GM23248 (cell line): ENCODE results near the gene PDE10A. TPM values are rescaled to one million over a fixed set of nuclear protein-coding genes. Genes with fewer than 3 reads are reported as not detected.
"Not testable (repeated sequence)": the region's sequence is repeated elsewhere in the genome, so short reads cannot be mapped to it uniquely, and the experiment has no call there.

ENCODE experiments used
- DNase-seq: peaks from one replicate; pipeline ENCODE4 v3.0.0-alpha.2; 2015
- H2AFZ ChIP-seq: fragments of 200-600 bp; sonication (generic); 2 replicates; pipeline ENCODE4 v1.6.1; 2016; ENCODE audit warnings: antibody characterized with exemption
- H3F3A ChIP-seq: fragments of 200-600 bp; sonication (generic); 2 replicates; pipeline ENCODE4 v1.6.1; 2016; ENCODE audit warnings: mild to moderate bottlenecking, antibody characterized with exemption, mixed run types; ENCODE audit not compliant: insufficient read depth
- H3K27ac ChIP-seq: fragments of 200-600 bp; sonication (generic); 2 replicates; pipeline ENCODE4 v1.5.1; 2016; ENCODE audit warnings: mild to moderate bottlenecking
- H3K27me3 ChIP-seq: fragments of 200-600 bp; sonication (generic); replicated peaks from 2 replicates; pipeline ENCODE4 v1.6.1; 2016; ENCODE audit warnings: mild to moderate bottlenecking; ENCODE audit not compliant: insufficient read depth
- H3K36me3 ChIP-seq: fragments of 200-600 bp; sonication (generic); 2 replicates; pipeline ENCODE4 v1.6.1; 2016; ENCODE audit warnings: low read depth, mild to moderate bottlenecking
- H3K4me1 ChIP-seq: fragments of 200-600 bp; sonication (generic); 2 replicates; pipeline ENCODE4 v1.6.1; 2016; ENCODE audit warnings: mild to moderate bottlenecking; ENCODE audit not compliant: insufficient read depth
- H3K4me2 ChIP-seq: fragments of 200-600 bp; sonication (generic); one replicate; pipeline ENCODE4 v1.6.1; 2016; ENCODE audit warnings: mild to moderate bottlenecking; ENCODE audit not compliant: unreplicated experiment
- H3K4me3 ChIP-seq: fragments of 200-600 bp; sonication (generic); 2 replicates; pipeline ENCODE4 v1.5.1; 2016; ENCODE audit warnings: mild to moderate bottlenecking
- H3K79me2 ChIP-seq: fragments of 200-600 bp; sonication (generic); 2 replicates; pipeline ENCODE4 v1.6.1; 2016; ENCODE audit warnings: mild to moderate bottlenecking; ENCODE audit not compliant: insufficient read depth
- H3K9ac ChIP-seq: fragments of 200-600 bp; sonication (generic); 2 replicates; pipeline ENCODE4 v1.6.1; 2016; ENCODE audit warnings: mild to moderate bottlenecking
- H3K9me2 ChIP-seq: fragments of 200-600 bp; sonication (generic); 2 replicates; pipeline ENCODE4 v1.6.1; 2016; ENCODE audit warnings: mixed run types, mild to moderate bottlenecking, moderate library complexity; ENCODE audit not compliant: insufficient read depth
- H3K9me3 ChIP-seq: fragments of 200-600 bp; sonication (generic); one replicate; pipeline ENCODE4 v1.6.1; 2017; ENCODE audit warnings: low read depth
- H4K20me1 ChIP-seq: fragments of 200-600 bp; sonication (generic); 2 replicates; pipeline ENCODE4 v1.6.0; 2016; ENCODE audit not compliant: insufficient read depth
- EZH2 ChIP-seq: fragments of 200-600 bp; sonication (generic); IDR thresholded peaks from 2 replicates; pipeline ENCODE4 v1.6.1; 2018; ENCODE audit warnings: antibody characterized with exemption, mild to moderate bottlenecking; ENCODE audit not compliant: insufficient read depth, poor library complexity, severe bottlenecking
- EZH2phosphoT487 ChIP-seq: fragments of 200-600 bp; sonication (generic); IDR thresholded peaks from 2 replicates; pipeline ENCODE4 v1.6.1; 2018; ENCODE audit warnings: antibody characterized with exemption, moderate library complexity, mild to moderate bottlenecking, low read depth; ENCODE audit not compliant: insufficient read depth
- WGBS, 2 experiments: methylation state at CpG; one replicate each; pipeline ENCODE4 v1.1.6; 2015 to 2017; ENCODE audit warnings: low lambda C conversion rate in 2 of 2, low coverage in 1 of 2; ENCODE audit errors: missing lambda C conversion rate in 2 of 2; 5-methylcytosine and 5-hydroxymethylcytosine counted together
- in situ Hi-C: fragments of 300-500 bp; cut with MboI; formaldehyde crosslinking; loops from 2 replicates; pipeline ENCODE4 v1.15.0; 2020
- polyA plus RNA-seq: library from polyadenylated mRNA; unstranded; fragments of >200 nt; fragmentation: Nextera tagmentation; extraction: Ambion mirVana; gene quantifications from 2 replicates; pipeline ENCODE4 v1.2.1, GENCODE V29; 2016
- total RNA-seq: library from RNA; depleted of rRNA; stranded (reverse); fragments of >200 nt; shearing (Covaris generic); gene quantifications from 2 replicates; pipeline ENCODE4 v1.2.3, GENCODE V29; 2014

PDE10A gene
- total and polyA plus RNA-seq, 2 experiments from 2014 or later = 0.11 to 0.21 TPM

GRCh38 chr6:165508321-165508869 lies 154.6 kb downstream of the PDE10A start:
- no peaks in the 10 kb centered on the region for H3K36me3 ChIP-seq
- TF ChIP-seq EZH2 (no peak), EZH2phosphoT487 (no peak)
- in situ Hi-C loops = no loop called here
- H2AFZ ChIP-seq = no peak overlapping the region
- no peaks in the 10 kb centered on the region for H3K4me1 ChIP-seq
- no peak overlapping the region for H3K4me2 ChIP-seq
- WGBS, 2 experiments = 7 to 8% methylated on average over 2 of the region's 2 CpGs
- DNase-seq = no peak
- no peak overlapping the region for H3K4me3 ChIP-seq
- no peak overlapping the region for H3K9ac ChIP-seq
- no peaks in the 10 kb centered on the region for H3K27me3 ChIP-seq
- no peaks in the 10 kb centered on the region for H4K20me1 ChIP-seq
- H3F3A ChIP-seq = no peaks in the 10 kb centered on the region
- no peak overlapping the region for H3K27ac ChIP-seq
- H3K79me2 ChIP-seq = no peaks in the 10 kb centered on the region
- H3K9me3 ChIP-seq = no peaks in the 10 kb centered on the region
- no peaks in the 10 kb centered on the region for H3K9me2 ChIP-seq

DNA sequence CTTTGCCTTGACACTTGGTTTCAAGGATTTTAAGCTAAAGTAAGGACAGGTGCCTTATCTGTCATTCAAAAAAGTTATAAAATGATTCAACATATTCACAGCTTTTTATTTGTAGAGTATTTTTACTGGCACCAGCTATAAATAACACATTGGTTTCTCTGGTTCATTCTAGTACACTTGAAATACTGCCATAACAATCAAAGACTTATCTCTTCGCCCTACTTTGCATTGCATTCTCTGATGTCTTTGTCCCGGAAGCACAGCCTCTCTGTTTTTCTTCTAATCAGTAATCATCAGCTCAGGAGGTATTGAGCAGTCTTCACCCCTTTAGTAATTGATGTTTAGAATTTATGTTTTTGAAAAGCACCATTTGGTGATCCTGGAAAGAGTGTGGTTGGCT lies 156.4 kb downstream of the PDE10A start:
- H3K27me3 ChIP-seq = no peaks in the 10 kb centered on the region
- no peaks in the 10 kb centered on the region for H3K4me1 ChIP-seq
- H4K20me1 ChIP-seq = no peaks in the 10 kb centered on the region
- no peak for DNase-seq
- no peak overlapping the region for H3K4me2 ChIP-seq
- no peak overlapping the region for H3K4me3 ChIP-seq
- H3K36me3 ChIP-seq = no peaks in the 10 kb centered on the region
- in situ Hi-C loops = no loop called here
- no peaks in the 10 kb centered on the region for H3F3A ChIP-seq
- H3K27ac ChIP-seq = no peak overlapping the region
- no peaks in the 10 kb centered on the region for H3K9me2 ChIP-seq
- 21 to 29% methylated on average over 2 of the region's 2 CpGs for WGBS, 2 experiments
- TF ChIP-seq EZH2phosphoT487 (no peak), EZH2 (no peak)
- no peaks in the 10 kb centered on the region for H3K79me2 ChIP-seq
- no peak overlapping the region for H3K9ac ChIP-seq
- no peak overlapping the region for H2AFZ ChIP-seq
- no peaks in the 10 kb centered on the region for H3K9me3 ChIP-seq

DNA sequence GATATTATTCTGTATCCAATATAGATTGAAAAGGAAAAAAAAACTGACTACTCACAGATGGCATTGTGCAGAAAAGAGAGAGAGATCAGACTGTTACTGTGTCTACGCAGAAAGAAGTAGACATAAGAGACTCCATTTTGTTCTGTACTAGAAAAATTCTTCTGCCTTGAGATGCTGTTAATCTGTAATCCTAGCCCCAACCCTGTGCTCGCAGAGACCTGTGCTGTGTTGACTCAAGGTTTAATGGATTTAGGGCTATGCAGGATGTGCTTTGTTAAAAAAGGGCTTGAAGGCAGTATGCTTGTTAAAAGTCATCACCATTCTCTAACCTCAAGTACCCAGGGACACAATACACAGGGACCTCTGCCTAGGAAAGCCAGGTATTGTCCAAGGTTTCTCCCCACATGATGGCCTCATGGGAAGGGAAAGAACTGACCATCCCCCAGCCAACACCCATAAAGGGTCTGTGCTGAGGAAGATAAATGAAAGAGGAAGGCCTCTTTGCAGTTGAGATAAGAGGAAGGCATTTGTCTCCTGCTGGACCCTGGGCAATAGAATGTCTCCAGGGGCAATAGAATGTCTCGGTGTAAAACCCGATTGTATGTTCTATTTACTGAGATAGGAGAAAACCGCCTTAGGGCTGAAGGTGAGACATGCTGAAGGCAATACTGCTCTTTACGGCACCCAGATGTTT lies 162.7 kb downstream of the PDE10A start:
- H2AFZ ChIP-seq, H3K4me2 ChIP-seq, H3K9me3 ChIP-seq, H3K4me1 ChIP-seq, H3K79me2 ChIP-seq, in situ Hi-C loops, DNase-seq, H3F3A ChIP-seq, H3K27ac ChIP-seq, H4K20me1 ChIP-seq, H3K36me3 ChIP-seq, H3K27me3 ChIP-seq, H3K4me3 ChIP-seq, H3K9me2 ChIP-seq, H3K9ac ChIP-seq: not testable (repeated sequence)
- 20 to 30% methylated on average over 6 of the region's 6 CpGs for WGBS, 2 experiments

GRCh38 chr6:165497472-165497871 lies 165.6 kb downstream of the PDE10A start:
- Histone ChIP-seq H3K9ac (no peak overlapping the region), H3K27ac (no peak overlapping the region), H3K4me3 (no peak overlapping the region), H3K4me1 (no peaks in the 10 kb centered on the region), H3F3A (no peaks in the 10 kb centered on the region), H3K9me2 (no peaks in the 10 kb centered on the region), H2AFZ (no peak overlapping the region), H3K4me2 (no peak overlapping the region), H3K9me3 (no peaks in the 10 kb centered on the region), H4K20me1 (no peaks in the 10 kb centered on the region), H3K36me3 (no peaks in the 10 kb centered on the region), H3K79me2 (no peaks in the 10 kb centered on the region), H3K27me3 (no peaks in the 10 kb centered on the region)
- 37 to 45% methylated on average over 4 of the region's 4 CpGs for WGBS, 2 experiments
- TF ChIP-seq EZH2 (no peak), EZH2phosphoT487 (no peak)
- in situ Hi-C loops = no loop called here
- no peak for DNase-seq
